Measurements from ENCODE around the gene ECM2.
"Not testable (repeated sequence)": the region's sequence is repeated elsewhere in the genome, so short reads cannot be mapped to it uniquely, and the experiment has no call there.

ECM2 gene

DNA sequence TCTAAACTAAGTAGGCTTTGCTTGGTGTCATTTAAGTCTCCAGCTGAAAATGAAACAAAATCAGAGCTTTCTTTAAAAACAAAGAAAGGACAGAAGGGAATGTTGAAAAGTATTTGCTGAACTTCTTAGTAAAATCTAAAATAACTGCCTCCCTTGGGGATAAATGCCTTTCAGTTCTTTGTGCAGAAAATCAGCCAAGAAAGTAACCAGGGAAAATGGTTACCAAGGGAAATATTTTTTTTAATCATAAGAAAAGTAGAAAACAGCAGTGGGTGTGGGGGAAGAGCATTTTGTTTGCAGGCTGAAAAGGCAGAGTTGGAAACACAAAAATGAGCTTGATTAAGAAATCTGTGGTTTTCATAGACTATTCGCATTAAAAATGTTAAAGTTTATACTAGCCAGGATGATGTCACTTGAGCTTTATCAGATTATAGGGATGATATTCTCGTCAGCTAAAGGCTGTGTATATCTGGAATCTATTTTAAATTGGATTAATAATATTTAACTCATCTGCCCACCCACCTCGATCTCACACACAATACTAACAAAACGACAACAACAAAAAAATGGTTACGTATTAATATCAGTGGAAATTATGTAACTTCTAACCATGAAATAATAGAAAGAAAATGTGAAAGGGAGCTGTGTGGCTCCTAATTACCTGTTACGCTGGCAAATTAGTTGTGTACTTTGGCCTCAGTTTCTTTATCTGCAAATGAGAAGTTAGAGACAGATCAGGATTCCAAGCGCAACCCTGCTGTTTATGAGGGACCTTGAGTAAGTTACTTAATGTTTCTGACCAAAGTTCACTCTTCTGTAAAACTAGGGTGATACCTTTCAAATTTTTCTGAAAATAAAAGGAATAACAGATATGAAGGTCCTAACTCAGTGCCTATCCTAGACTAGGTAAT is at the start of gene ECM2:
ECM2 (minus strand) TSS at position 51 of the 911 bp plus-strand sequence. CDS start 13,124 bp downstream, outside the sequence.
- no peaks in the 10 kb centered on the region for H3K9me3 Mint-ChIP-seq
- no peaks in the 10 kb centered on the region for H3K27me3 Mint-ChIP-seq
- H3K36me3 Mint-ChIP-seq (ENCODE audit: insufficient read depth): peaks cover 1% of the 10 kb centered on the region
- DNase-seq (ENCODE audit: low spot score in 2 of 2) (no peak), ATAC-seq (replicated peaks; ENCODE audit: extremely low read depth, poor library complexity, severe bottlenecking) (no peak)
- no peak within 1 kb of the TSS for H3K27ac Mint-ChIP-seq (ENCODE audit: low read depth)
- no peak within 1 kb of the TSS for H3K4me3 Mint-ChIP-seq
- no peaks in the 10 kb centered on the region for H3K4me1 Mint-ChIP-seq

DNA sequence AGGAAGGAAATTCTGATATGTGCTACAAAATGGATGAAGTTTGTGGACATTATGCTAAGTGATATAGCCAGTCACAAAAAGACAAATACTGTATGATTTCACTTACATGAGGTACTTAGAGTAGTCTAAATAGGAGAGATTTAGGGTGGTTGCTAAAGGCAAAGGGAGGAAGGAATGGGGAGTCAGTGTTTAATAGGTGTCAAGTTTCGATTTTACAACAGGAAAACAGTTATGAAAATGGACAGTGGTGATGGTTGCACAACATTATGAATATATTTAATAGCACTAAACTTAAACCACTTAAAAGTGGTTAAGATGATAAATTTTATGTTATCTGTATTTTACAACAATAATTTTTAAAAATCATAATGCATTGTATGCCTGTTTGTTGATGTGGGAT is 40.4 kb upstream of the ECM2 start:
- Mint-ChIP-seq H3K4me3 (no peak overlapping the region), H3K27me3 (no peaks in the 10 kb centered on the region), H3K9me3 (no peaks in the 10 kb centered on the region), H3K4me1 (no peaks in the 10 kb centered on the region), H3K36me3 (ENCODE audit: insufficient read depth) (peaks cover 2% of the 10 kb centered on the region), H3K27ac (ENCODE audit: low read depth) (no peak overlapping the region)
- no peak for DNase-seq (ENCODE audit: low spot score in 2 of 2)
- no peak for ATAC-seq (replicated peaks; ENCODE audit: extremely low read depth, poor library complexity, severe bottlenecking)

DNA sequence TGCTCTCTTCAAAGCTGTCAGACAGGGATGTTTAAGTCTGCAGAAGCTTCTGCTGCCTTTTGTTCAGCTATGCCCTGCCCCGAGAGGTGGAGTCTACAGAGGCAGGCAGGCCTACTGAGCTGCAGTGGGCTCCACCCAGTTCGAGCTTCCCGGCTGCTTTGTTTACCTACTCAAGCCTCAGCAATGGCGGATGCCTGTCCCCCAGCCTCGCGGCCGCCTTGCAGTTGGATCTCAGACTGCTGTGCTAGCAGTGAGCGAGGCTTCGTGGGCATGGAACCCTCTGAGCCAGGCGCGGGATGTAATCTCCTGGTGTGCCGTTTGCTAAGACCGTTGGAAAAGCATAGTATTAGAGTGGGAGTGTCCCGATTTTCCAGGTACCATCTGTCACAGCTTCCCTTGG is 37.8 kb upstream of the ECM2 start:
- not testable (repeated sequence) for DNase-seq (ENCODE audit: low spot score in 2 of 2); H3K4me3 Mint-ChIP-seq; H3K27ac Mint-ChIP-seq (ENCODE audit: low read depth); H3K27me3 Mint-ChIP-seq; H3K9me3 Mint-ChIP-seq; H3K4me1 Mint-ChIP-seq; H3K36me3 Mint-ChIP-seq (ENCODE audit: insufficient read depth); ATAC-seq (replicated peaks; ENCODE audit: extremely low read depth, poor library complexity, severe bottlenecking)

DNA sequence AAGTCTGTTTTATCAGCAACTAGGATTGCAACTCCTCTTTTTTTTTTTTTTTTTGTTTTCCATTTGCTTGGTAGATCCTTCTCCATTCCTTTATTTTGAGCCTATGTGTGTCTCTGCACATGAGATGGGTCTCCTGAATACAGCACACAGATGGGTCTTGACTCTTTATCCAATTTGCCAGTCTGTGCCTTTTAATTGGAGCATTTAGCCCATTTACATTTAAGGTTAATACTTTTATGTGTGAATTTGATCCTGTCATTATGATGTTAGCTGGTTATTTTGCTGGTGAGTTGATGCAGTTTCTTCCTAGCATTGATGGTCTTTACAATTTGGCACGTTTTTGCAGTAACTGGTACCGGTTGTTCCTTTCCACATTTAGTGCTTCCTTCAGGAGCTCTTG is 36.1 kb upstream of the ECM2 start:
- H3K4me1 Mint-ChIP-seq; ATAC-seq (replicated peaks; ENCODE audit: extremely low read depth, poor library complexity, severe bottlenecking); H3K36me3 Mint-ChIP-seq (ENCODE audit: insufficient read depth); DNase-seq (ENCODE audit: low spot score in 2 of 2); H3K4me3 Mint-ChIP-seq; H3K9me3 Mint-ChIP-seq; H3K27me3 Mint-ChIP-seq; H3K27ac Mint-ChIP-seq (ENCODE audit: low read depth): not testable (repeated sequence)

DNA sequence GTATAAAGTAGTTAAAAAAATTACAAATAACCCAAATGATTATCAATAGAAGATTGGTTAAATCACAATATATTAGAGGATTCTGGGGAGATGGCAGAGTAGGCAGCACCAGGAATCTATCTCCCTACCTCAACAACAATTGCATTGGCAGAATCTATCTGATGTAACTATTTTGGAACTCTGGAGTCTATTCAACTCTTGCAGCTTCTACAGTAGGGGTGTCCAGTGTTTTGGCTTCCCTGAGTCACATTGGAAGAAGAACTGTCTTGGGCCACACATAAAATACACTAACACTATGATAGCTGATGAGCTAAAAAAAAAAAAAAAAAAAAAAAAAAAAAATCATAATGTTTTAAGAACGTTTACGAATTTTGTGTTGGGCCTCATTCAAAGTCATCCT is 29.2 kb upstream of the ECM2 start:
- peaks cover 6% of the 10 kb centered on the region for H3K9me3 Mint-ChIP-seq
- H3K27ac Mint-ChIP-seq (ENCODE audit: low read depth): no peak overlapping the region
- H3K27me3 Mint-ChIP-seq: no peaks in the 10 kb centered on the region
- H3K36me3 Mint-ChIP-seq (ENCODE audit: insufficient read depth): no peaks in the 10 kb centered on the region
- no peak for ATAC-seq (replicated peaks; ENCODE audit: extremely low read depth, poor library complexity, severe bottlenecking)
- H3K4me3 Mint-ChIP-seq: no peak overlapping the region
- H3K4me1 Mint-ChIP-seq: no peaks in the 10 kb centered on the region
- DNase-seq (ENCODE audit: low spot score in 2 of 2): no peak

DNA sequence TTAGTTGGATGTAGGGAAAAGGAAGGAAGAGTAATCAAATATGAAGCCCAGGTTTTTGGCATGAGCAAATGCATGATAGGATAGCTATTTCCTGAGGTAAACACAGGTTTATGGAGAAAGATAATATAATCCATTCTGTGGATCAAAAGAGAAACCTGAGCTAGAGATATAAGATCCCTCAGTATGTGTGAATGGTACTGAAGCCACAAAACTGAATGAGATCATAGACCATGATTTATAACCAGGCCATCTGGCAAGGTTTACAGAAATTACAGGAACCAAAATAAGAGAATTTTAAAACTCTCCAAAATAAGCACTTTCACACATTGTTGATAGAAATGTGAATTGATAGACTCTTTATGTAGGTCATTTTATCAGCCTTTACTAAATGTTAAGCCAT is 28.7 kb upstream of the ECM2 start:
- no peak for DNase-seq (ENCODE audit: low spot score in 2 of 2)
- Mint-ChIP-seq H3K36me3 (ENCODE audit: insufficient read depth) (no peaks in the 10 kb centered on the region), H3K27ac (ENCODE audit: low read depth) (no peak overlapping the region), H3K4me3 (no peak overlapping the region), H3K4me1 (no peaks in the 10 kb centered on the region), H3K27me3 (no peaks in the 10 kb centered on the region), H3K9me3 (peaks cover 6% of the 10 kb centered on the region)
- ATAC-seq (replicated peaks; ENCODE audit: extremely low read depth, poor library complexity, severe bottlenecking): no peak

DNA sequence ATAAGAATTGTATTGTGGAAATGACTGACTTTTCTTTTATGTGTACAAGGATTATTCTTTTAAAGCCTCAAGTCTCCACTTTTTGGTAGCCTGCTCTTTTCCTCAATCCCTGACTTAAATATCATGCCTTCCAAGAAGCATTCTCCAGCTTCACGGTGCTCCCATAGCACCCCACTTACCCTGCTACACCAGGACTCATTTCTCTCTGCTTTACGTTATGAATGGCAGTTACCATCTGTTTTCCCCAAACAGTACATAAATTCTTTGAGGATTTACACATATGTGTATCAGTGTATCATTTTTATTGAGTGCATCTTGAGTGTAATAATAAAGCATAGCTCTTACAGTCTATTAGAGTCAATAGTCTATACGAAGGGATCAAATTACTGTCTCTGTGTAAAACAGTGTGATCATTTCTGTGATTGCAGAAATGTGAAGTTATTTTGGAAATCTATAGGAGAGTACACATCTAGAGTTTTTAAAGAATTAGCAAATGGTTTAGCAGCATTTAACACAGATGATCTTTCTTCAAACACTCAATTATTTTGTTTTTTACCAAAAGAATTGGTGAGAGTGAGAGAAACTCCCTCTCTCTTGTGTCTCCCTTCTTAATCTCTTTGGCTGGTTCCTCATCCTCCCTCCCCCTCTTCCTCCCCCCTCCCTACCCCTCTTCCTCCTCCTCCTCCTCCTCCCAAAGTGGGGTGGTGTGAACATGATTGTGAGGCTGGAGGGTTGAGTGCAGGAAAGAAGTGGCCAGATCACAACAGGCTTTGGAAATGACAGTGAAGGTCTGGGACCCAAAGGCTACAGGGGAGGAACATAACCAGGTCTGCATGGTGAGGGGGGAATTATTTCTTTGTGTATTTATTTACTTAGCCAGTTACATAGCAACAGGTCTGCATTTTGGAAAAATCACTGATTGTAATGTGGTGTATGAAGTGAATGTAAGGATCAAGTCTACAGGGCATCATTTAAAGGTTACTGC is 27.6 kb upstream of the ECM2 start:
- H3K27ac Mint-ChIP-seq (ENCODE audit: low read depth): no peak overlapping the region

DNA sequence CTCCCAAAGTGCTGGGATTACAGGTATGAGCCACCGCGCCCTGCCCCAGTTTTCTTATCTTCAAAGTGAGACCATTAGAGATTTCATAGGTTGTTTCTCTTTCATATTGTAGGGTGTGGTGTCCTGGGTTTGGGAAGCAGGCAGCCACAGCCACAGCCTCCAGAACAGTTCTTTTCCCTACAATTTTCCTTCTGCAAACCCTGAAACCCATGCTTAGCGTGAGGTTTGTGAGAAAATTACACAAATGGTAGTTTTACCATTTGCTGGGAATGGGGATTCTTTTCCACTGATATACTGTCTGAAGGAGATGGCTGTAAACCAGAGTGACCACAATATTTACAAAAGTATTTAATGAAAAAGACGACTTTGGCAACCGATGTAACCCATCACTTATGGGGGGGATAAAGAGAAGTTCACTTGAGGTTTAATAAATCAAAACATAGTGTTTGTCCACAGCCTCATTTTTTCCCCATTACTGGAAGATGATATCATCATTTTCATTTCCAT is 26.7 kb upstream of the ECM2 start:
- no peak overlapping the region for H3K27ac Mint-ChIP-seq (ENCODE audit: low read depth)
- H3K9me3 Mint-ChIP-seq: peaks cover 6% of the 10 kb centered on the region
- DNase-seq (ENCODE audit: low spot score in 2 of 2) (no peak), ATAC-seq (replicated peaks; ENCODE audit: extremely low read depth, poor library complexity, severe bottlenecking) (no peak)
- no peaks in the 10 kb centered on the region for H3K27me3 Mint-ChIP-seq
- H3K4me1 Mint-ChIP-seq: no peaks in the 10 kb centered on the region
- H3K4me3 Mint-ChIP-seq: no peak overlapping the region
- H3K36me3 Mint-ChIP-seq (ENCODE audit: insufficient read depth): no peaks in the 10 kb centered on the region

More for the DNA sequence above, 27.6 kb upstream of the ECM2 start:
- no peak overlapping the region for H3K4me3 Mint-ChIP-seq
- H3K36me3 Mint-ChIP-seq (ENCODE audit: insufficient read depth): no peaks in the 10 kb centered on the region
- no peak for DNase-seq (ENCODE audit: low spot score in 2 of 2)
- no peak for ATAC-seq (replicated peaks; ENCODE audit: extremely low read depth, poor library complexity, severe bottlenecking)
- no peaks in the 10 kb centered on the region for H3K4me1 Mint-ChIP-seq
- peaks cover 6% of the 10 kb centered on the region for H3K9me3 Mint-ChIP-seq
- no peaks in the 10 kb centered on the region for H3K27me3 Mint-ChIP-seq

DNA sequence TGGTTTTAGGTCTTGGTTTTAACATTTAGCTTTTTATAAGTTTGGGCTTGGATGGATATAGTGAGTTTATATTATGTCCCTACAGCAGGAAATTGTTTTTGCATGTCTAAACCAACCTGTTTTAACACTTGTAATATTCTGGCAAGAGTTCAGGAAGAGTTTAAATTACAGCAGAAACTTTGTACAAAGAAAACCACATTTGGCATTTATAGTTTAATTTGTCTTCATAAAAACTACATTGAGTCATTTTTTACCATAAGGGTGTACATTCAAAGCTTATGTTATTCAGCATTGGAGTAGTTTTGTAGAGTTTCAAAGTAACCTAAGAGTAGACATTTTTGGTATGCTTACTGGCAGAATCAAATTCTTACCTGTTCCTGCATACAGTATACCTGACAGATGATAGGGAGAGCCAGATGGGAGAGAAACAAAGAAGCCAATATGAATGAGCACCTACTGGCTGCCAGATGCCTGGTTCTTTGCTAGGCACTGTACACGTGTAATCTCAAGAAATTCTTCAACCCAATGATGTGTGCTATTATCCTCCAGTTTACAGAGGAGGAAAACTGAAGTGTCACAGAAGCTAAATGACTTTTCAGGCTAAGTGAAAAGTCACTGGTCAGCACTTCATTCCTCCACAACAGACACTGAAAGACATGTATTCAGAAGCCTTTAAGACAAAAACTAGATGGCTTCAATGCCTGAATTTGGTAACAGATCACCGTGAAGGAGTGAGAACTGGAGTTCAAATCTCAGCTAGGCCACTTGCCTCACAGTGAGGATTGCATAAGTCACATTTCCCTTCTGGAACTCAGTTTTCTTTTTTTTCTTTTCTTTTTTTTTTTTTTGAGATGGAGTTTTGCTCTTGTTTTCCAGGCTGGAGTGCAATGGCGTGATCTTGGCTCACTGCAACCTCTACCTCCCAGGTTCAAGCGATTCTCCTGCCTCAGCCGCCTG is 25.9 kb upstream of the ECM2 start:
- Mint-ChIP-seq H3K27ac (ENCODE audit: low read depth) (no peak overlapping the region), H3K9me3 (peaks cover 5% of the 10 kb centered on the region), H3K27me3 (no peaks in the 10 kb centered on the region), H3K4me3 (no peak overlapping the region), H3K36me3 (ENCODE audit: insufficient read depth) (peaks cover 1% of the 10 kb centered on the region), H3K4me1 (no peaks in the 10 kb centered on the region)
- ATAC-seq (replicated peaks; ENCODE audit: extremely low read depth, poor library complexity, severe bottlenecking): no peak
- DNase-seq (ENCODE audit: low spot score in 2 of 2): no peak

DNA sequence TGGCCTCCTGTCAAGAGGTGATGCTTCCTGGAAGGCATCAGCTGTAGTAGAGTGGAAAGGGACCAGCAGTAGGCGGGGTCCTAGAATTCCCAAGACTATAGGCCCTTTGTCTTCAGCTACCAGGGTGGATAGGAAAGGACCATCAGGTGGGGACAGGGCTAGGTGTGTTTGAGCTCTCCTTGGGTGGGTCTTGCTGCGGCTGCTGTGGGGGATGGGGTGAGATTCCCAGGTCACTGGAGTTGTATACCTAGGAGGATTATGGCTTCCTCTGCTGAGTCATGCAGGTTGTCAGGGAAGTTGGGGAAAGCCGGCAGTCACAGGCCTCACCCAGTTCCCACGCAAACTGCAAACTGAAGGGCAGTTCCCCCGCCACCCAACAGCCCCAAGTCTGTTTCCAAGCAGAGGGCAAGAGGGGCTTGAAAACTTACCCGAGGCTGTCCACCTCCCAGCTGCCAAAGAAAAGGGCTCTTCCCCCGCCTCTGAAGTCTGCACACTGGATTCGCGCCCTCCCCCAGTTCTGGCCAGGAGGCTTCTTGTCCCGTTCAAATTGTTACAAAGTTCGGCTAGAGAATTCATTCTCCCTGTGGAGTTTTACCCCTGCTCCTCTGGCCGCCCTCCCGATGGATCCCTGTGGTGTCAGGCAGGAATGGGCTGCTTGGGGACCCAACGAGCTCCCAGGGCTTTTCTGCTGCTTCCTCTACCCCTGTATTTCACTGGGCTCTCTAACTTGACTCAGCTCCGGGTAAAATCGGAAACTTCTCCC is 23.0 kb upstream of the ECM2 start:
- Mint-ChIP-seq H3K36me3 (ENCODE audit: insufficient read depth) (peaks cover 1% of the 10 kb centered on the region), H3K27ac (ENCODE audit: low read depth) (no peak overlapping the region), H3K4me3 (no peak overlapping the region), H3K9me3 (no peaks in the 10 kb centered on the region), H3K4me1 (no peaks in the 10 kb centered on the region), H3K27me3 (no peaks in the 10 kb centered on the region)
- DNase-seq (ENCODE audit: low spot score in 2 of 2) (no peak), ATAC-seq (replicated peaks; ENCODE audit: extremely low read depth, poor library complexity, severe bottlenecking) (no peak)

DNA sequence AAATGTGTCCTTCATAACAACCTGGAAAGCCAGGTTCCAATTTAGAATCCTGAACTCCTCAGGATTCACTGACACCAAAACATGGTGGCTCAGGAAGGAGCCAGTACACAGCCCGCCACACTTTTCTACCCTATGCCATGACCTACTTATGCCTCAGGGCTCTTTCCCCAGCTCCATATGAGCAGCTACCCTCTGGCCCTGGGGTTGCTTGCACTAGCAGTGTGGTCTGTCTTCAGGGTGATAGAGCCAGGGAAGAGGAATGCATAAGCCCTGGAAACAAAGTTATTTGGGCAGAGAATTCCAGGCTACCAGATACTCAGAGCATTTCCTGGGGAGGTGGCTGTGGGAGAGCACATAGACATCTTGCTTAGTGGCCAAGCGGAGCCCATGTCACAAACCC is 15.0 kb upstream of the ECM2 start:
- DNase-seq (ENCODE audit: low spot score in 2 of 2) (no peak), ATAC-seq (replicated peaks; ENCODE audit: extremely low read depth, poor library complexity, severe bottlenecking) (no peak)
- no peaks in the 10 kb centered on the region for H3K27me3 Mint-ChIP-seq
- H3K4me3 Mint-ChIP-seq: no peak overlapping the region
- H3K36me3 Mint-ChIP-seq (ENCODE audit: insufficient read depth): no peaks in the 10 kb centered on the region
- H3K27ac Mint-ChIP-seq (ENCODE audit: low read depth): no peak overlapping the region
- no peaks in the 10 kb centered on the region for H3K4me1 Mint-ChIP-seq
- no peaks in the 10 kb centered on the region for H3K9me3 Mint-ChIP-seq

All from central memory CD8-positive, alpha-beta T cell (primary cell).